Skeletal muscle satellite cell (primary cell): ENCODE results near the gene RANBP9.

Source experiments
- H3K27me3 ChIP-seq: 2 replicates; pipeline ENCODE4 v1.7.0; 2013; ENCODE audit warnings: low read length; ENCODE audit not compliant: control insufficient read depth, insufficient read depth
- H3K36me3 ChIP-seq: 2 replicates; pipeline ENCODE4 v1.7.0; 2013; ENCODE audit warnings: mild to moderate bottlenecking, control low read depth, low read length; ENCODE audit not compliant: insufficient read depth
- H3K4me1 ChIP-seq: 2 replicates; pipeline ENCODE4 v1.7.0; 2013; ENCODE audit warnings: low read length; ENCODE audit not compliant: control insufficient read depth, insufficient read depth
- H3K4me2 ChIP-seq: 2 replicates; pipeline ENCODE4 v1.7.0; 2013; ENCODE audit warnings: mild to moderate bottlenecking, low read length
- H3K4me3 ChIP-seq: 2 replicates; pipeline ENCODE4 v1.7.0; 2013; ENCODE audit warnings: low read length
- H3K9ac ChIP-seq: 2 replicates; pipeline ENCODE4 v1.7.0; 2013; ENCODE audit warnings: mild to moderate bottlenecking, low read depth, low read length, moderate library complexity
- H3K9me3 ChIP-seq: replicated peaks from 2 replicates; pipeline ENCODE4 v1.7.0; 2013; ENCODE audit warnings: mild to moderate bottlenecking, control low read depth, low read length

Gene RANBP9

GRCh38 chr6:13589801-13590200 is 121.8 kb downstream of the RANBP9 start:
- Histone ChIP-seq H3K4me1 (no peaks in the 10 kb centered on the region), H3K27me3 (no peaks in the 10 kb centered on the region), H3K9ac (no peak overlapping the region), H3K36me3 (peaks cover 7% of the 10 kb centered on the region), H3K9me3 (no peaks in the 10 kb centered on the region), H3K4me2 (no peak overlapping the region), H3K4me3 (no peak overlapping the region)

- H3K9me3 ChIP-seq, result no peaks in the 10 kb centered on the region
- H3K4me1 ChIP-seq, result no peaks in the 10 kb centered on the region
- H3K9ac ChIP-seq, result no peak overlapping the region
- no peak overlapping the region for H3K4me3 ChIP-seq
- no peak overlapping the region for H3K4me2 ChIP-seq
- H3K27me3 ChIP-seq, result no peaks in the 10 kb centered on the region
- H3K36me3 ChIP-seq, result peaks cover 7% of the 10 kb centered on the region
These were observed 124.8 kb downstream of the RANBP9 start for GRCh38 chr6:13586603-13587542.

- no peak overlapping the region for H3K4me3 ChIP-seq
These were observed 129.9 kb downstream of the RANBP9 start for GRCh38 chr6:13581700-13582229.

GRCh38 chr6:13579911-13580310 is 131.7 kb downstream of the RANBP9 start:
- Histone ChIP-seq H3K9me3 (no peaks in the 10 kb centered on the region), H3K27me3 (no peaks in the 10 kb centered on the region), H3K4me1 (no peaks in the 10 kb centered on the region), H3K4me2 (no peak overlapping the region), H3K9ac (no peak overlapping the region), H3K36me3 (no peaks in the 10 kb centered on the region), H3K4me3 (no peak overlapping the region)

More at GRCh38 chr6:13581700-13582229, 129.9 kb downstream of the RANBP9 start:
- H3K4me2 ChIP-seq, result no peak overlapping the region
- H3K9ac ChIP-seq, result no peak overlapping the region
- H3K27me3 ChIP-seq, result no peaks in the 10 kb centered on the region
- no peaks in the 10 kb centered on the region for H3K9me3 ChIP-seq
- H3K36me3 ChIP-seq, result no peaks in the 10 kb centered on the region
- H3K4me1 ChIP-seq, result no peaks in the 10 kb centered on the region

GRCh38 chr6:13577926-13578325 is 133.7 kb downstream of the RANBP9 start:
- Histone ChIP-seq H3K36me3 (no peaks in the 10 kb centered on the region), H3K27me3 (no peaks in the 10 kb centered on the region), H3K4me2 (no peak overlapping the region), H3K9me3 (no peaks in the 10 kb centered on the region), H3K9ac (no peak overlapping the region), H3K4me3 (no peak overlapping the region), H3K4me1 (peaks cover 4% of the 10 kb centered on the region)

- no peak overlapping the region for H3K9ac ChIP-seq
- no peaks in the 10 kb centered on the region for H3K9me3 ChIP-seq
- no peak overlapping the region for H3K4me2 ChIP-seq
- no peak overlapping the region for H3K4me3 ChIP-seq
- H3K27me3 ChIP-seq, result no peaks in the 10 kb centered on the region
- peaks cover 4% of the 10 kb centered on the region for H3K4me1 ChIP-seq
- no peaks in the 10 kb centered on the region for H3K36me3 ChIP-seq
These were observed 135.6 kb downstream of the RANBP9 start for GRCh38 chr6:13576017-13576416.

GRCh38 chr6:13575377-13575775 is 136.3 kb downstream of the RANBP9 start:
- Histone ChIP-seq H3K36me3 (no peaks in the 10 kb centered on the region), H3K9ac (peak overlapping the region; percentile 91), H3K4me1 (peaks cover 4% of the 10 kb centered on the region), H3K9me3 (no peaks in the 10 kb centered on the region), H3K27me3 (no peaks in the 10 kb centered on the region), H3K4me2 (peak overlapping the region; percentile 99), H3K4me3 (peak overlapping the region; percentile 90)

GRCh38 chr6:13574571-13575376 is 136.9 kb downstream of the RANBP9 start, which contains the start of gene SIRT5:
SIRT5 (plus strand) TSS chr6:13574601; CDS start chr6:13584111, 9,510 bp downstream.
- no peaks in the 10 kb centered on the region for H3K36me3 ChIP-seq
- H3K4me3 ChIP-seq, result peak within 1 kb of the TSS; percentile 90
- peak within 1 kb of the TSS; percentile 91 for H3K9ac ChIP-seq
- peaks cover under 1% of the 10 kb centered on the region for H3K27me3 ChIP-seq
- H3K4me2 ChIP-seq, result peak within 1 kb of the TSS; percentile 99
- H3K9me3 ChIP-seq, result no peaks in the 10 kb centered on the region
- H3K4me1 ChIP-seq, result peaks cover 4% of the 10 kb centered on the region

- H3K4me1 ChIP-seq, result peaks cover 4% of the 10 kb centered on the region
- peak overlapping the region; percentile 90 for H3K4me3 ChIP-seq
- H3K27me3 ChIP-seq, result peaks cover 6% of the 10 kb centered on the region
- peak overlapping the region; percentile 99 for H3K4me2 ChIP-seq
- no peaks in the 10 kb centered on the region for H3K36me3 ChIP-seq
- H3K9me3 ChIP-seq, result no peaks in the 10 kb centered on the region
- peak overlapping the region; percentile 91 for H3K9ac ChIP-seq
These were observed 137.5 kb downstream of the RANBP9 start for GRCh38 chr6:13574149-13574570.

- H3K4me1 ChIP-seq, result peaks cover 4% of the 10 kb centered on the region
- no peaks in the 10 kb centered on the region for H3K9me3 ChIP-seq
- no peaks in the 10 kb centered on the region for H3K36me3 ChIP-seq
- peaks cover 10% of the 10 kb centered on the region for H3K27me3 ChIP-seq
- peak overlapping the region; percentile 99 for H3K4me2 ChIP-seq
- H3K4me3 ChIP-seq, result peak overlapping the region; percentile 90
- peak overlapping the region; percentile 91 for H3K9ac ChIP-seq
These were observed 137.9 kb downstream of the RANBP9 start for GRCh38 chr6:13573669-13574110.
